ENCODE results near the gene AVPR1A.
"Not testable (repeated sequence)": the region's sequence is repeated elsewhere in the genome, so short reads cannot be mapped to it uniquely, and the experiment has no call there.

GRCh38 chr12:63167741-63168140 is 16.7 kb upstream of the AVPR1A start:
- TF ChIP-seq CTCF (conservative IDR thresholded peaks at IDR 0.05); EZH2 (IDR thresholded peaks at IDR 0.05; ENCODE audit: low read depth): not testable (repeated sequence)
